ENCODE results near the gene PMEPA1. TPM values are rescaled to one million over a fixed set of nuclear protein-coding genes. Genes with fewer than 3 reads are reported as not detected.

Gene PMEPA1
- total and polyA plus RNA-seq, 2 donors (not counting 1 experiment from before 2014, with no cell fraction given), result 9.9 to 37.4 TPM

- Histone ChIP-seq H3K27ac (ENCODE audit: low read length in 2 of 2) (no peak overlapping the region), H3K9me3 (ENCODE audit: control extremely low read depth in 1 of 3, control insufficient read depth in 2 of 3, insufficient read depth in 1 of 3, low read length in 2 of 3) (no peaks in the 10 kb centered on the region), H3K79me2 (ENCODE audit: control insufficient read depth, insufficient read depth, low read length) (peaks cover 100% of the 10 kb centered on the region), H3K4me2 (replicated peaks; ENCODE audit: low read depth, low read length, poor library complexity, severe bottlenecking) (peak overlapping the region; percentile 2), H3K9ac (ENCODE audit: low read length) (no peak overlapping the region), H2AFZ (ENCODE audit: insufficient read depth, low read depth, low read length, poor library complexity, severe bottlenecking) (no peak overlapping the region), H4K20me1 (ENCODE audit: control insufficient read depth, insufficient read depth, low read length, poor library complexity, severe bottlenecking) (peaks cover 92% of the 10 kb centered on the region), H3K4me3 (ENCODE audit: control extremely low read depth in 1 of 5, extremely low read depth in 1 of 5, insufficient read depth in 1 of 5, low read depth in 2 of 5, low read length in 4 of 5) (no peak overlapping the region), H3K27me3 (replicated peaks in 1 of 4; ENCODE audit: control extremely low read depth in 1 of 4, control insufficient read depth in 3 of 4, insufficient read depth in 4 of 4, low read length in 3 of 4) (no peaks in the 10 kb centered on the region), H3K4me1 (ENCODE audit: control insufficient read depth in 2 of 2, insufficient read depth in 2 of 2, low read length in 2 of 2) (peaks cover 91 to 99% of the 10 kb centered on the region in 2 donors), H3K36me3 (replicated peaks in 1 of 2; ENCODE audit: control extremely low read depth in 1 of 2, control insufficient read depth in 1 of 2, extremely low read depth in 1 of 2, insufficient read depth in 2 of 2, low read length in 1 of 2) (peaks cover 0 to 8% of the 10 kb centered on the region in 2 experiments)
- DNase-seq (no peak), ATAC-seq (ENCODE audit: low read depth) (no peak)
- Mint-ChIP-seq H3K4me1 (peaks cover 86% of the 10 kb centered on the region), H3K27ac (no peak overlapping the region), H3K9me3 (ENCODE audit: insufficient read depth) (no peaks in the 10 kb centered on the region), H3K27me3 (no peaks in the 10 kb centered on the region), H3K4me3 (no peak overlapping the region)
- POLR2A ChIA-PET, result no interaction called here
- WGBS (ENCODE audit: insufficient coverage), result 95% methylated on average over 7 of the region's 11 CpGs
- CTCF ChIA-PET, result interaction anchor here (1.5 to 2.3 kb wide), 2 partner anchors 13 kb away, joined by 4 to 8 read pairs; no protein-coding TSS in a partner anchor
- TF ChIP-seq, protein P1, sequence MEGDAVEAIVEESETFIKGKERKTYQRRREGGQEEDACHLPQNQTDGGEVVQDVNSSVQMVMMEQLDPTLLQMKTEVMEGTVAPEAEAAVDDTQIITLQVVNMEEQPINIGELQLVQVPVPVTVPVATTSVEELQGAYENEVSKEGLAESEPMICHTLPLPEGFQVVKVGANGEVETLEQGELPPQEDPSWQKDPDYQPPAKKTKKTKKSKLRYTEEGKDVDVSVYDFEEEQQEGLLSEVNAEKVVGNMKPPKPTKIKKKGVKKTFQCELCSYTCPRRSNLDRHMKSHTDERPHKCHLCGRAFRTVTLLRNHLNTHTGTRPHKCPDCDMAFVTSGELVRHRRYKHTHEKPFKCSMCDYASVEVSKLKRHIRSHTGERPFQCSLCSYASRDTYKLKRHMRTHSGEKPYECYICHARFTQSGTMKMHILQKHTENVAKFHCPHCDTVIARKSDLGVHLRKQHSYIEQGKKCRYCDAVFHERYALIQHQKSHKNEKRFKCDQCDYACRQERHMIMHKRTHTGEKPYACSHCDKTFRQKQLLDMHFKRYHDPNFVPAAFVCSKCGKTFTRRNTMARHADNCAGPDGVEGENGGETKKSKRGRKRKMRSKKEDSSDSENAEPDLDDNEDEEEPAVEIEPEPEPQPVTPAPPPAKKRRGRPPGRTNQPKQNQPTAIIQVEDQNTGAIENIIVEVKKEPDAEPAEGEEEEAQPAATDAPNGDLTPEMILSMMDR (IDR thresholded peaks at IDR 0.05), result no peak
- TF ChIP-seq EZH2 (IDR thresholded peaks at IDR 0.05; ENCODE audit: borderline replicate concordance, insufficient read depth, low read depth, low read length, poor library complexity, severe bottlenecking), result no peak
- intact Hi-C loops (cut with micrococcal nuclease), result no loop called here
Observed at GRCh38 chr20:57695012-57695411, 14.8 kb downstream of the PMEPA1 start.

- Histone ChIP-seq H3K79me2 (ENCODE audit: control insufficient read depth, insufficient read depth, low read length) (peaks cover 100% of the 10 kb centered on the region), H3K36me3 (replicated peaks in 1 of 2; ENCODE audit: control extremely low read depth in 1 of 2, control insufficient read depth in 1 of 2, extremely low read depth in 1 of 2, insufficient read depth in 2 of 2, low read length in 1 of 2) (peaks cover 0 to 13% of the 10 kb centered on the region in 2 experiments), H2AFZ (ENCODE audit: insufficient read depth, low read depth, low read length, poor library complexity, severe bottlenecking) (no peak overlapping the region), H3K4me3 (ENCODE audit: control extremely low read depth in 1 of 5, extremely low read depth in 1 of 5, insufficient read depth in 1 of 5, low read depth in 2 of 5, low read length in 4 of 5) (no peak overlapping the region), H4K20me1 (ENCODE audit: control insufficient read depth, insufficient read depth, low read length, poor library complexity, severe bottlenecking) (peaks cover 97% of the 10 kb centered on the region), H3K27me3 (replicated peaks in 1 of 4; ENCODE audit: control extremely low read depth in 1 of 4, control insufficient read depth in 3 of 4, insufficient read depth in 4 of 4, low read length in 3 of 4) (no peaks in the 10 kb centered on the region), H3K4me2 (replicated peaks; ENCODE audit: low read depth, low read length, poor library complexity, severe bottlenecking) (peak overlapping the region; percentile 2), H3K9me3 (ENCODE audit: control extremely low read depth in 1 of 3, control insufficient read depth in 2 of 3, insufficient read depth in 1 of 3, low read length in 2 of 3) (no peaks in the 10 kb centered on the region), H3K27ac (ENCODE audit: low read length in 2 of 2) (no peak overlapping the region), H3K9ac (ENCODE audit: low read length) (no peak overlapping the region), H3K4me1 (ENCODE audit: control insufficient read depth in 2 of 2, insufficient read depth in 2 of 2, low read length in 2 of 2) (peaks cover 86 to 98% of the 10 kb centered on the region in 2 donors)
- Mint-ChIP-seq H3K9me3 (ENCODE audit: insufficient read depth) (no peaks in the 10 kb centered on the region), H3K4me3 (no peak overlapping the region), H3K27me3 (no peaks in the 10 kb centered on the region), H3K4me1 (peaks cover 86% of the 10 kb centered on the region), H3K27ac (no peak overlapping the region)
- TF ChIP-seq, protein P1 (IDR thresholded peaks at IDR 0.05), result no peak
- no peak for TF ChIP-seq EZH2 (IDR thresholded peaks at IDR 0.05; ENCODE audit: borderline replicate concordance, insufficient read depth, low read depth, low read length, poor library complexity, severe bottlenecking)
- ChIA-PET POLR2A (interaction anchor here (1.1 to 1.5 kb wide), 2 partner anchors 13 to 14 kb away, joined by 3 to 4 read pairs; no protein-coding TSS in a partner anchor), CTCF (interaction anchor here (1.4 to 3.6 kb wide), 6 partner anchors 7 to 486 kb away, joined by 4 to 16 read pairs (median 7); no protein-coding TSS in a partner anchor)
- no peak for DNase-seq
- intact Hi-C loops (cut with micrococcal nuclease), result no loop called here
- ATAC-seq (ENCODE audit: low read depth), result no peak
- WGBS (ENCODE audit: insufficient coverage), result 88% methylated on average over 2 of the region's 4 CpGs
Observed at GRCh38 chr20:57694481-57694880, 15.3 kb downstream of the PMEPA1 start.
